ENCODE measurements around the gene FADS3.

FADS3 gene

GRCh38 chr11:61827571-61828378 is 63.6 kb downstream of the FADS3 start, which contains the start of gene FADS2:
TSS of gene FADS2 (plus strand) at chr11:61828300. CDS start at chr11:61828391, 91 bp downstream.
- TF ChIP-seq CTCF (IDR thresholded peaks at IDR 0.05; ENCODE audit: low read depth, low read length), result no peak
- Histone ChIP-seq H3K4me1 (no peaks in the 10 kb centered on the region), H3K9me3 (no peaks in the 10 kb centered on the region), H3K4me3 (ENCODE audit: low read depth, low read length) (peak within 1 kb of the TSS; percentile 85), H3K36me3 (no peaks in the 10 kb centered on the region), H3K27me3 (no peaks in the 10 kb centered on the region)
- DNase-seq, result peak; percentile 93

- no peak for DNase-seq
- no peak for TF ChIP-seq CTCF (IDR thresholded peaks at IDR 0.05; ENCODE audit: low read depth, low read length)
- Histone ChIP-seq H3K9me3 (no peaks in the 10 kb centered on the region), H3K27me3 (no peaks in the 10 kb centered on the region), H3K4me3 (ENCODE audit: low read depth, low read length) (peak overlapping the region; percentile 85), H3K36me3 (no peaks in the 10 kb centered on the region), H3K4me1 (no peaks in the 10 kb centered on the region)
Measured at GRCh38 chr11:61826930-61827570, 64.3 kb downstream of the FADS3 start.

All from BE2C (cell line).